HK-2 (cell line): ENCODE results near the gene SRGAP1.
"Not testable (repeated sequence)": the region's sequence is repeated elsewhere in the genome, so short reads cannot be mapped to it uniquely, and the experiment has no call there.

Source experiments
- DNase-seq: peaks from one replicate; pipeline ENCODE4 v3.0.0-alpha.2; 2018; ENCODE audit not compliant: unreplicated experiment

SRGAP1 gene

DNA sequence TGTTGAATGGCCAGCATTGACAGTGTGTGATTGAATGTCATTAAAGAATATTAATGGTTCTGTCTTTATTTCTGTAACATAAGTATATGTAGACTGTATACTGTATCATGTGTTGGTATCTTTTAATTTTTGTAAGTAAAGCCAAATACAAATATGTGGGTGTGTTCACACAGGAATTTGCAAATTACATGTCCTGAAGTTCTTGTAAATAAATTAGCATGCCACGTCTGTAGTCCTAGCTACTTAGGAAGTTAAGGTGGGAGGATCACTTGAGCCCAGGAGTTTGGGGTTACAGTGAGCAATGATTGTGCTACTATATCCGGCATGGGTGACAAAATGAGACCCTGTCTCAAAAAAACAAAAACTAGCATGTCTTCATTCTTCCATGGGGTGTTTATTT is 278.5 kb downstream of the SRGAP1 start:
- no peak for DNase-seq

DNA sequence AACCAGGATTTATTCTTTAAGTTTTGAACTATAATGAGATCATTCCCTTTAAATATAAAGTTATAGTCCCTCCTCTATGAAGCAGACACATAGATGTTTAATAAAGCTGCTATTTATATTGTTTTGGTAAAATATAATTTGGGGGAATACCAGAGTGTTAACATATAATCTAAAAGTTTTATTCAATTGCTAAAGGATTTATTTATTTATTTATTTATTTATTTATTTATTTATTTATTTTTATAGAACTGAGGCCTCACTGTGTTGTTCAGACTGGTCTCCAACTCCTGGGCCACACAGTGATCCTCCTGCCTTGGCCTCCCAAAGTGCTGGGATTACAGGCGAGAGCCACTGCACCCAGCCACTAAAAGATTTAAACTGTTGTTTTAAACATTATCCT is 278.9 kb downstream of the SRGAP1 start:
- DNase-seq = no peak

DNA sequence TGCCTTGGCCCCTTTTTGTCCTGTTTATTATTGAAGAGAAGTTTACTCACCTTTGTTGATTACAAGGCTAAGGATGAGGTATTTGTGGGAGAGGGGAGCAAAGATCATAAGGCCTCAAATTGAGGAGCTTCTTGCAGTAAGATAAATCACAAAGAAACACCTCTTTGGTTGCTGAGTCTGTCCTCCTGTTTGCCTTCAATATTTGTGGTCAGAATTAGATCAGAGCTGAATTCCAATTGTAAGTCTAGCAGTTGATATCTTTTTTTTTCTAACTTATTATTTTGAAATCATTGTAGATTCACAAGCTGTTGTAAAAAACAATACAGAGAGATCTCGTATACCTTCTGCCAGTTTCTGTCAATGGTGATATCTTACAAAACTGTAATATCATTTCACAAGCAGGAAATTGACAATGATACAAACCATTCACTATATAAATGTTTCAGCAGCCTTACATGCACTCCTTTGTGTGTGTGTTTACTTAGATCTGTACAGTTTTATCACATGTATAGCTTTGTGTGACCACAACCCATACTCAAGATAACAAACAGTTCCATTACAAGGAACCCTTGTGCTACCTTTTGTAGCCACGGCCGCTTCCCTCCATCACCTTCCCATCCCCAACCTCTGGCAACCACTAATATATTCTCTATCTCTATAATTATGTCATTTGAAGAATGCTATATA is 280.2 kb downstream of the SRGAP1 start:
- no peak for DNase-seq

- no peak for DNase-seq
These were observed 281.4 kb downstream of the SRGAP1 start for GRCh38 chr12:64125913-64126312.

DNA sequence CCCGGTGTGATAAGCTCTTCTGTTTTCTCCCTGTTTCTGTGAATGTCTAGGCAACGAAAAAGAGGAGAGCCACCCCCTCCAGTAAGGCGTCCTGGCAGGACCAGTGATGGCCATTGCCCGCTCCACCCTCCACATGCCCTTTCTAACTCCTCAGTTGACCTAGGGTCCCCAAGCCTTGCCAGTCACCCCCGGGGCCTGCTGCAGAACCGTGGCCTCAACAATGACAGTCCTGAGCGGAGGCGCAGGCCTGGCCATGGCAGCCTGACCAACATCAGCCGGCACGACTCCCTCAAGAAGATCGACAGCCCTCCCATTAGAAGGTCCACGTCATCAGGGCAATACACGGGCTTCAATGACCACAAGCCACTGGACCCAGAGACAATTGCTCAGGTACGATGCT is 283.3 kb downstream of the SRGAP1 start:
- no peak for DNase-seq

- DNase-seq = no peak
These were observed 283.9 kb downstream of the SRGAP1 start for GRCh38 chr12:64128366-64128765.

- not testable (repeated sequence) for DNase-seq
These were observed 286.0 kb downstream of the SRGAP1 start for GRCh38 chr12:64130476-64130875.

GRCh38 chr12:64131456-64131855 is 287.0 kb downstream of the SRGAP1 start:
- DNase-seq = not testable (repeated sequence)

DNA sequence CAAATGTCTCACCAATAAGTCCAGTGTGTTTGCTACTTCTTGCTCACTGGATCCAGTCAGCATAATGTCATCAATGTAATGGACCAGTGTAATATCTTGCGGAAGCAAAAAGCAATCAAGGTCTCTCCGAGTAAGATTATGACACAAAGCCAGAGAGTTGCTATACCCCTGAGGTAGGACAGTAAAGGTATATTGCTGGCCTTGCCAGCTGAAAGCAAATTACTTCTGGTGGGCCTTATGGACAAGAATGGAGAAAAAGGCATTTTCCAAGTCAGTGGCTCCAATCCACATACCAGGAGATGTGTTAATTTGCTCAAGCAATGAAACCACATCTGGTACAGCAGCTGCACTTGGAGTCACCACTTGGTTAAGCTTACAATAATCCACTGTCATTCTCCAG is 288.2 kb downstream of the SRGAP1 start:
- DNase-seq = not testable (repeated sequence)

DNA sequence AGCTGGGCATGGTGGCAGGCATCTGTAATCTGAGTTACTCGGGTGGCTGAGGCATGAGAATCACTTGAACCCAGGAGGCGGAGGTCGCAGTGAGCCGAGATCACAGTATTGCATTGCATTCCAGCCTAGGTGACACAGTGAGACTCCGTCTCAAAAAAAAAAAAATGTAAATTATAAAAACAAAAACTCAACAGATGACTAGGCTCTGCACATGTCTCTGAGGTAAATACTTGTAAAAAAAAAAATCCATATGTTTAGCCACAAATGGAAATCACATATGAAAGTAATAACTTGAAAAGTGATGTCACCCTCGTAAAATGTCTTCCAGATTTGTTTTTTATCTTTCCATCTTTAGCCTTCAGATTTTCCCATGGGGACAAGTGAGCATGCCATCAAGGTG is 292.6 kb downstream of the SRGAP1 start:
- DNase-seq = no peak

- DNase-seq = no peak
These were observed 294.5 kb downstream of the SRGAP1 start for GRCh38 chr12:64139021-64139420.

GRCh38 chr12:64142382-64142781 is 297.9 kb downstream of the SRGAP1 start:
- DNase-seq = no peak

DNA sequence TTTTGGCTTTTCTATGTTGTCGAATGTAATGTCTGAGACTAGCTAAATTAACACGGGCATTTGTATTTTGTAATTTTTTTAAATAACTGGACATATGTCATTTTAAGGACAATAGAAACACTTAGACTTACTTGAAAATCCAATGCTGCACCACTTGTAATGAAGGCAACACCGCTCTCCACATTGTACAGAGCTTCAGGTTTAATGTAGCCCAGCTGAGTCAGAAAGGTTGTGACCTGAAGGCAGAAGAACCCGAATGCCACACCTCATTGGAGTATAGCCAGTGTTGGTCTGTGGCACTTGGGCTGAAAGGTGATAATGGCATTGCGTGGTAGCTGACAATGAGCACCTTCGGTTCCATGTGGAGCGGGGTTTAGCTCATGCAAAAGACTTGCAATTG is 298.3 kb downstream of the SRGAP1 start:
- DNase-seq = no peak

- no peak for DNase-seq
These were observed 300.7 kb downstream of the SRGAP1 start for GRCh38 chr12:64145226-64145625.

- no peak for DNase-seq
These were observed 302.6 kb downstream of the SRGAP1 start for GRCh38 chr12:64147011-64147631.

DNA sequence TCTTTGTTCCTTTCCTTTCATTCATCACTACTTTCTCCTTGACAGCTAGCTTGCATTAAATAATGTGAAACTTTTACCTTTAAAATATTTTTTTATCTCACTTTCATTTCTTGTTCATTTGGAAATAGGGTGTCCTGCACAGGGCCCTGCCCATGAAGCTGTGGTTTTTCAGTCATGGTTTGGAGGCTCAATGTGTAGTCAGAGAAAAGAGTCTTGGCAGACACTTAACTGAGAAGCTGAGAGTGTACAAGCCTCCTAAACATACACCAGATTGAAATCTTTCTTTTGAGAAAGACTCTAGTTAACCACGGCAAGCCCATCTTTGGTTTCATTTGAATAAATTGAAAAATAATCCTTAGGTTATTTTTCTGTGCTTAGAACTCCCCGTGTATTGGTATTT is 303.4 kb downstream of the SRGAP1 start:
- DNase-seq = no peak

DNA sequence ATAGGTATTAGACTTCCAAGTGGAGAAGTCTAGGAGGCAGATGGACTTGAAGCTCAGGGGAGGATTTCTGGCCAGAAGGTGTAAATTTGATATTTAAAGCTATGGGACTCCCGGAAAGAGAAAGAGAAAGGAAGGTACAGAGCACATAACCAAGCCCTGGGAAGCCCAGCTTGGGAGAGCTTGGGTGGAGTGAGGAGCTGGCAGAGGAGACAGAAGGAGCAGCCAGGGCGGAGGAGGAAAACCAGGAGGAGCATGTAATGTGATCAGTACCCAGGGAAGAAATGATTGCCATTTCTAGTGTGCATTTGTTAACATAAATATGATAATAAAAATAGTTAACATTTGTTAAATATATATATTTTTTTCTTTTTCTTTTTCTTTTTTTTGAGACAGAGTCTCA is 310.2 kb downstream of the SRGAP1 start:
- no peak for DNase-seq

DNA sequence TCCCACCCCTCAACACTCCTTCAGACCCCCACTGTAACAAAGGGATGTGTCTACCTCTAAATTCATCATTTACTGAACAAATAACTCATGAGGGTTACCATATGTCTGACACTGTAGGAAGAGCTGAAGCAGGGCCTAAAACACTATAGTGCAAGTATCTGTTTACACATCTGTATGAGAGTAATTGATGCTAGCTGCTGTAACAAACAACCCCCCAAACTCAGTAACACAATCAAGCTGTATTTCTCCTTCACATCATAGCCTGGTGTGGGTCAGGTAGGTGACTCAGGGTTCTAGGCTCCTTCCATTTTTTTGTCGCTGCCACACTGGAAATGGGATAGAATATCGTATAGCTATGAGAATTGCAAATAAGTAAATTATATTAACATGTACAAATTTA is 312.6 kb downstream of the SRGAP1 start:
- no peak for DNase-seq

- no peak for DNase-seq
These were observed 315.7 kb downstream of the SRGAP1 start for GRCh38 chr12:64160021-64160710.

DNA sequence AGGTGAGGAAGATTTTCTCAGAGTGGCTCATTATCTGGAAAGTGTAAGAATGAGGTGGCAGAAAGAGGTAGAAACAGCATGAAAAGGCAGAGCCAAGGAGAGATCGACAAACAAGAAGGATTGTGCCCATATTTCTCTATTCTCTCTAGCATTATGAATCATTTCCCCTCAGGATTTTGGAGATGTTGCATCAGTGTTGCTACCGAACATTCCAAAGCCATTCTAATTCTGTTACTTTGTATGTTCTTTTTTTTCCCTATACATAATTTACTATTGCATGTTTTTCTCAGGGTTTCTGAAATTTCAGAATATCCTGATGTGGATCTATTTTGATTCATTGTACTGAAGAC is 316.2 kb downstream of the SRGAP1 start:
- no peak for DNase-seq

GRCh38 chr12:64166606-64167005 is 322.1 kb downstream of the SRGAP1 start:
- DNase-seq = not testable (repeated sequence)

- not testable (repeated sequence) for DNase-seq
These were observed 322.5 kb downstream of the SRGAP1 start for GRCh38 chr12:64167041-64167440.

- no peak for DNase-seq
These were observed 325.5 kb downstream of the SRGAP1 start for GRCh38 chr12:64170024-64170423.
